ENCODE measurements around the gene IL17RC.
"Not testable (repeated sequence)": the region's sequence is repeated elsewhere in the genome, so short reads cannot be mapped to it uniquely, and the experiment has no call there.

Gene IL17RC

DNA sequence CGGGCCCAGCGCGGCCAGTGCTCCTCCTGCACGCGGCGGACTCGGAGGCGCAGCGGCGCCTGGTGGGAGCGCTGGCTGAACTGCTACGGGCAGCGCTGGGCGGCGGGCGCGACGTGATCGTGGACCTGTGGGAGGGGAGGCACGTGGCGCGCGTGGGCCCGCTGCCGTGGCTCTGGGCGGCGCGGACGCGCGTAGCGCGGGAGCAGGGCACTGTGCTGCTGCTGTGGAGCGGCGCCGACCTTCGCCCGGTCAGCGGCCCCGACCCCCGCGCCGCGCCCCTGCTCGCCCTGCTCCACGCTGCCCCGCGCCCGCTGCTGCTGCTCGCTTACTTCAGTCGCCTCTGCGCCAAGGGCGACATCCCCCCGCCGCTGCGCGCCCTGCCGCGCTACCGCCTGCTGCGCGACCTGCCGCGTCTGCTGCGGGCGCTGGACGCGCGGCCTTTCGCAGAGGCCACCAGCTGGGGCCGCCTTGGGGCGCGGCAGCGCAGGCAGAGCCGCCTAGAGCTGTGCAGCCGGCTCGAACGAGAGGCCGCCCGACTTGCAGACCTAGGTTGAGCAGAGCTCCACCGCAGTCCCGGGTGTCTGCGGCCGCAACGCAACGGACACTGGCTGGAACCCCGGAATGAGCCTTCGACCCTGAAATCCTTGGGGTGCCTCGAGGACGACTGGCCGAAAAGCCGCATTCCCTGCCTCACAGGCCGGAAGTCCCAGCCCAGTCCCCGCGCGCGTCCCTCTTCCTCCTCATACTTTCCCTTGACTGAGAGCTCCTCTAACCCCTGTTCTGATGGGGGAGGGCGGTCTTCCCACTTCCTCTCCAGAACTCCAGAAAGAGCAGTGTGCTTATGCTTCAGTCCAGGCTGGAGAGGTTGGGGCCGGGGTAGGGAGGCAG is 1.4 kb upstream of the IL17RC start:
- DNase-seq = no peak

DNA sequence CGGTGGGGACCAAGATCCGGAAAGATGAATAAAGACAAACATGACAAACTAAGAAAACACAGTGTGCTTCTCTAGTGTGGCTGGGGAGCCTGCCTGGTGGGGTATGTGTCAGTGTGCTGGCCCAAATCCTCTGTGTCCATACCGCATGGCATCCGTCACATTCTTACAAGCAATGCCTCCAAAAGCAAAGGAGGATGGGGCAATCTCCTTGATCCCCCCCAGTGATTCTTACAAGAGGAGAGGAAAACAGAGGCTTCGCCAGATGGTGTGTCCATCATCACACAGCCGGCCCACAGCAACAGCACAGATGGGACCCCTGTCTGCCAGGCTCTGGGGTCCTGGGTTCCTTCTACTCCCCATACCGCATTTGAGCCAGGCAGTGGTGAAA is 558 bp upstream of the IL17RC start:
- no peak for DNase-seq

DNA sequence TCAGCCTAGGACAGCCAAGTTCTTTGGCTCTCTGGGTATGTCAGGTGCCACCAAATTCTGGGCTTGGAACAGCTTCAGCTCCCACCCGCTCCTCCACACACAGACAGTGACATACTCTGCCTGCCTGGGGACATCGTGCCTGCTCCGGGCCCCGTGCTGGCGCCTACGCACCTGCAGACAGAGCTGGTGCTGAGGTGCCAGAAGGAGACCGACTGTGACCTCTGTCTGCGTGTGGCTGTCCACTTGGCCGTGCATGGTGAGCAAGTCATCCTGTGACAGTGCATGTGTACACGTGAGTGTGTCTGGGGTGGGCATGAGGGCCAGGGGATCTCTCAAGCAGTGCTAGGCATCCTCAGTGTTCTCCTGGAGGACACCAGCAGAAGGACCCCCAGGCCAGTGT is 922 bp downstream of the IL17RC start:
- no peak for DNase-seq

DNA sequence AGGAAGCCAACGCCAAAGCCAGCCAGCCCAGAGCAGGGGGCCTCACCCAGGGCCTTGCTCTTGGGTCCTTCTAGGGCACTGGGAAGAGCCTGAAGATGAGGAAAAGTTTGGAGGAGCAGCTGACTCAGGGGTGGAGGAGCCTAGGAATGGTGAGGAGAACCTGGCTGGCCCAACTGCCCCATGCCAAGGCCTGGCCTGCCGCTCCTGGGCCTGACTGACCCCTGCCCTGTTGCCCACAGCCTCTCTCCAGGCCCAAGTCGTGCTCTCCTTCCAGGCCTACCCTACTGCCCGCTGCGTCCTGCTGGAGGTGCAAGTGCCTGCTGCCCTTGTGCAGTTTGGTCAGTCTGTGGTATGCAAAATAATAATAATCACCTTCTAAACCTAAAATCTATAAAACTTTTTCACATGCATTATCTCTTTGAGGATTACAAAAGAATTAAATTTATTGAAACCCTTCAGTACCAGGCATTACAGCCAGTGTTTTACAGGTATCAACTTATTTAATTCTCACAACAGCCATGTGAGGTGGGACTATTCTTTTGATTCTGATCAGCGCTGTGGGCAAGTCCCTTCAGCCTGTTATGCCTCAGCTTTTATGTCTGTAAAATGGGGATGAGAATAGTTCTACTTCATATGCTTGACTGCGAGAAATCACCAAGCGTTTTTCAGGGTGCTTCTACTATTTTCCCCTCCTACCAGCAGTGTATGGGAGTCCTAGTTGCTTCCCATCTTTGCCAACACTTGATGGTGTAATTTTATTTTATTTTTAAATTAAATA is 1.6 kb downstream of the IL17RC start:
- DNase-seq = no peak

DNA sequence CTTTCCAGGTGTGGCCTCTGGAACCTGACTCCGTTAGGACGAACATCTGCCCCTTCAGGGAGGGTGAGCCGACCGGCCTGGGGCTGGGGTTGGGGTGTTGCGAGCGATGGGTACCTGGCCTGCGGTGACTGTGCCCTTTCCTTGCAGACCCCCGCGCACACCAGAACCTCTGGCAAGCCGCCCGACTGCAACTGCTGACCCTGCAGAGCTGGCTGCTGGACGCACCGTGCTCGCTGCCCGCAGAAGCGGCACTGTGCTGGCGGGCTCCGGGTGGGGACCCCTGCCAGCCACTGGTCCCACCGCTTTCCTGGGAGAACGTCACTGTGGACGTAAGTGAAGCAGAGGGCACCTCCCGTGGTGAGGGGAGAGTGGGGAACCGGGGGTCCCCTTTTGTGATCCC is 11.3 kb downstream of the IL17RC start:
- no peak for DNase-seq

DNA sequence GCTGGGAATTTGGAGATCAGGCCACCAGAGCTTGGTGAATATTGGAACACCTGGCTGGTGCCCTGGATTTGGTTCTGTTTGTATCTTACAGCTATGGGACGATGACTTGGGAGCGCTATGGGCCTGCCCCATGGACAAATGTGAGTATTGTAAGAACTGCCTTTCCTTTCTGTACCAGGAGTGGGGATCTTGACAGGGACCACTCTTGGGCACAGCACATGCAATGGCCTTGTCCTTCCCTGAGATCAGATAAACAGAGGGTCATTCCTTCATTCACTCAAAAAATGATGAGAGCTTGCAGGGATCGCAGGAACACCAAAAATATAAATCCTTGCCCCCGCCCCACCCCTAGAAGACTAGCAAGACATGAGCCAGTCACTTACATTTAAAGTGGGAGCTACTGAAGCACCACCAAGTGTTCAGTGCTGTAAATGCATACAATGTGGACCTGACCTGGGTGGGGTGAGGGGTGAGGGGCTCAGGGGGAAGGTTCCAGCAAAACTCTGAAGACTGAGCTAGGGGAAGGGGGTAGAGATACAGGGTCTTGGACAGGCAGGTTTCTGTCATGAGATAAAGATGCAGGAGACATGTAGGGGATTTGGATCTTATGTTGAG is 14.0 kb downstream of the IL17RC start:
- peak; percentile 20 for DNase-seq

DNA sequence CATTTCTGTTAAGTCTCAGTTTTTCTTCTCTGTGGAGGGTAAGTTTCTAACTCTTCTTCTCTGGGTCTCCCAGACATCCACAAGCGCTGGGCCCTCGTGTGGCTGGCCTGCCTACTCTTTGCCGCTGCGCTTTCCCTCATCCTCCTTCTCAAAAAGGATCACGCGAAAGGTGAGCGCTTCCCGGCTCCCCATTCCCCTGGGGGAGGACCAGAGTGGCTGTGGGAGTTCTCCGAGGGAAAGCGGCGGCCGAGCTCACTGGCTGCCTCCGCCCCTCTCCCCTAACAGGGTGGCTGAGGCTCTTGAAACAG is 15.6 kb downstream of the IL17RC start:
- DNase-seq = no peak

DNA sequence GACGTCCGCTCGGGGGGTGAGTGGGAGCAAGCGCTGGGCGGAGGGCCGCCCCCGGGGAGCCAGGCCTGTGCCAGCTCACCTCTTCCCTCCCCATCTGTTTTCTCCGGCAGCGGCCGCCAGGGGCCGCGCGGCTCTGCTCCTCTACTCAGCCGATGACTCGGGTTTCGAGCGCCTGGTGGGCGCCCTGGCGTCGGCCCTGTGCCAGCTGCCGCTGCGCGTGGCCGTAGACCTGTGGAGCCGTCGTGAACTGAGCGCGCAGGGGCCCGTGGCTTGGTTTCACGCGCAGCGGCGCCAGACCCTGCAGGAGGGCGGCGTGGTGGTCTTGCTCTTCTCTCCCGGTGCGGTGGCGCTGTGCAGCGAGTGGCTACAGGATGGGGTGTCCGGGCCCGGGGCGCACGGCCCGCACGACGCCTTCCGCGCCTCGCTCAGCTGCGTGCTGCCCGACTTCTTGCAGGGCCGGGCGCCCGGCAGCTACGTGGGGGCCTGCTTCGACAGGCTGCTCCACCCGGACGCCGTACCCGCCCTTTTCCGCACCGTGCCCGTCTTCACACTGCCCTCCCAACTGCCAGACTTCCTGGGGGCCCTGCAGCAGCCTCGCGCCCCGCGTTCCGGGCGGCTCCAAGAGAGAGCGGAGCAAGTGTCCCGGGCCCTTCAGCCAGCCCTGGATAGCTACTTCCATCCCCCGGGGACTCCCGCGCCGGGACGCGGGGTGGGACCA is 16.1 kb downstream of the IL17RC start:
- peak; percentile 85 for DNase-seq

DNA sequence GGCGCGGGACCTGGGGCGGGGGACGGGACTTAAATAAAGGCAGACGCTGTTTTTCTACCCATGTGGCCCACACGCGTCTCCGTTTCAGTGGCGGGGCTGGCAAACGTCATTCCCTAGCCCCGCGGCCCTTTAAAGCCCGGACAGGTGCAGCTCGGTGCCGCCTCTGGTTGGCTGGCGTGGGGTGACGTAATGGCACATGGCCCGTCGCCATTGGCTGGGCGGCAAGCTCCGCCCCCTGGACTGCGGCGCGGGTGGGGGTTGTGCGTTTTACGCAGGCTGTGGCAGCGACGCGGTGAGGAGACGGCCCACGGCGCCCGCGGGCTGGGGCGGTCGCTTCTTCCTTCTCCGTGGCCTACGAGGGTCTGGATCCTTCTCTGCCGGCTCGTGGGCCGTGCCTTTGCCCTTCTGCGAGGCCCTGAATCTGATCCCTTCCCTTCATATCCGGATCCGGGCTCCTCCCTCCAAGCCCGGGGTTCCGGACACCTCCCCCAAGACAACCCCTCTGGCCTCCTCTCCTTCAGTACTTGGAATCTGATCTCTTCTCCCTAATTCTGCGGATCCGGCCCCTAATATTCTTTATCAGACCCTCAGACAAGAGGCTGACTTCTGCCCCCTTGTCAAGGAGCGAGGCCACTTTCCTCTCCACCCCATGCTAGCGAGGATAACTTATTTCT is 16.8 kb downstream of the IL17RC start, which contains the start of gene CRELD1:
TSS of gene CRELD1 (plus strand) at position 274 of the 674 bp plus-strand sequence. CDS start 605 bp downstream, outside the sequence.
- peak; percentile 93 for DNase-seq

DNA sequence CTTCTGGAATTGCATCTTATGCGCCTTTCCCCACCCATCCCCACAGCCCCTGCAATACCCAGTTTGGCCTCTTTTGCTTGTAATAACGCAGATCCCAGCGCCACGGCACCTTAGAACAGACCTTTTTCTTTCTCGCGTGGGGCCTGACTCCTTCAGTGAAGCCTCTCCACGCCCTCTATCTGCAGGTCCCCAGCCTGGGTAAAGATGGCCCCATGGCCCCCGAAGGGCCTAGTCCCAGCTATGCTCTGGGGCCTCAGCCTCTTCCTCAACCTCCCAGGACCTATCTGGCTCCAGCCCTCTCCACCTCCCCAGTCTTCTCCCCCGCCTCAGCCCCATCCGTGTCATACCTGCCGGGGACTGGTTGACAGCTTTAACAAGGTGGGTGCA is 17.3 kb downstream of the IL17RC start:
- DNase-seq = no peak

DNA sequence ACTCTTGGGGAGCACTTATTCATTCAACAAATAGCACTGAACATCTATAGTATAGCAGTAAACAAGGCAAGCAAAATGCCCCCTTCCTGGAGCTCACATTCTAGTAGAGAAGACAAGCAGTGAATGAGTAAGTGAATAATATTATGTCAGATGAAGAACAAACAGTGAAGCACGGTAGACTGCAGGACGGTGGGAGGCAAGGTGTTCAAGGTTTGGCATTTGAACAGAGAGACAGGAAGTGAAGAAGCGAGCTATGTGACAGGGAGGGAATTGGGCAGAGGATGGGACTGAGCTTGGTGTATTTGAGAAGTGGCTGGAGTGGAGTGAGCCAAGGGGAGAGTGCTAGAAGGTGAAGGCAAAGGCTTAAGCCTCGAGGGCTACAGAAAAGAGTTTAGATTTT is 18.1 kb downstream of the IL17RC start:
- DNase-seq = no peak

DNA sequence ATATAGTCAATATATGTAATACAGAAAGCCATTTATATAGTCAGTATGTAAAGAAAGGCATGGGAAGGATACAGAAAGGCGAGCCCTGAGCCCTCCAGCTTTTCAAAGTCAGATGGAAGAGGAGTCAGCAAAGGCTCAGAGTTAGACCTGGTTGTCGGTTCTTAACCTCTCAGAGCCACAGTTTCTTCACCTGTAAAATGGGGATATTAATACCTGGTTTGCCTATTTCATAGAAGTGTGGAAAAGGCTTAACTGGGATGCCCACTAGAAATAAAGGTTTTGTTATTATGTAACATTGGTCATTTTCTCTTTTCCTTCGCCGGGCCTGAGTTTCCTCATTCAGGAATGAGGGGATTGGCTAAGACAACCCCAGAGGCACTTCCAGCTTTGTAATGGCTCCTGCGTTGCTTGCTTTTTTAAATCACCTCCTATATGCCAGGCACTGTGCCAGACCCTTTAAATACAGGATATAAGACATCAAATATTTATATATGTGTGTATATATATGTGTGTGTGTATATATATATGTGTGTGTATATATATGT is 19.1 kb downstream of the IL17RC start:
- no peak for DNase-seq

DNA sequence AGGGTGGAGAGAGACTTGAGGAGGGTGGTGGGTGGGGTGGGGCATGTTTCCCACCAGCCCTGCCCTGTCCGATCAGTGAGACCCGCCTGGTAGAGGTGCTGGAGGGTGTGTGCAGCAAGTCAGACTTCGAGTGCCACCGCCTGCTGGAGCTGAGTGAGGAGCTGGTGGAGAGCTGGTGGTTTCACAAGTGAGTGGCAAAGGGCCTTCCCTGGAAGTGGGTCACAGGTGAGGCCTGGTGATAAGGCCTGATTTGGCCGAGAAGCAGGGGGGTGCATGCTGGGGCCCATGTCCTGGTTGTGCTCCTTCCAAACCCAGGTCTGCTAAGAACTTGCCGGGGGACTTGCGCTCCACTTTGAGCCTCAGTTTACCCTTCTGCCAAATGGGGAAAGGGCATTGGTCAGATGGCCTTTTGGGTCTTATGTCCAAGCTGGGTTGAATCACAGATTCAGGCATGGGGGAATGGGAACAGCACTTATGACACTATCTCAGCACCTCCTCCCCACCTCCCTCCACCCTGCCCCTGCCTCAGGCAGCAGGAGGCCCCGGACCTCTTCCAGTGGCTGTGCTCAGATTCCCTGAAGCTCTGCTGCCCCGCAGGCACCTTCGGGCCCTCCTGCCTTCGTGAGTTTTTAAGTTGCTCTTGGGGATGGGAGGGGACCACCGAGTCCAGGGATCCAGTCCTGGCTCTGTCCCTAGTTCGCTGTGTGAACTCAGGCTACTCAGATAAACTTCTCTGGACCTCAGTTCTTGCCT is 20.8 kb downstream of the IL17RC start:
- DNase-seq = no peak

DNA sequence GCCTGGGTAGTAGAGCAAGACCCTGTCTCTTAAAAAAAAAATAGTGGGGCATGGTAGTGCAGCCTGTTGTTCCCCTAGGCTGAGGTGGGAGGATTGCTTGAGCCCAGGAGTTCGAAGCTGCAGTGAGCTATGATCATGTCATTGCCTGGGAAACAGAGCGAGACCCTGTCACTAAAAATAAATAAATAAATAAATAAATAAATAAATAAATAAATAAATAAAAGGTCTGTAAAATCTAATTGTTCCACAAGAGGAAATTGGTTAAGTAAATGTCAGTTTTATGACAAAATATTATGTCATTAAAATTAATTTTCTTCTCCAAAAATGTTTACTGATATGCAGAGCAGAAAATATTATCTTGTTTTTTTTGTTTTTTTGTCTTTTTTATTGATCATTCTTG is 22.1 kb downstream of the IL17RC start:
- no peak for DNase-seq

DNA sequence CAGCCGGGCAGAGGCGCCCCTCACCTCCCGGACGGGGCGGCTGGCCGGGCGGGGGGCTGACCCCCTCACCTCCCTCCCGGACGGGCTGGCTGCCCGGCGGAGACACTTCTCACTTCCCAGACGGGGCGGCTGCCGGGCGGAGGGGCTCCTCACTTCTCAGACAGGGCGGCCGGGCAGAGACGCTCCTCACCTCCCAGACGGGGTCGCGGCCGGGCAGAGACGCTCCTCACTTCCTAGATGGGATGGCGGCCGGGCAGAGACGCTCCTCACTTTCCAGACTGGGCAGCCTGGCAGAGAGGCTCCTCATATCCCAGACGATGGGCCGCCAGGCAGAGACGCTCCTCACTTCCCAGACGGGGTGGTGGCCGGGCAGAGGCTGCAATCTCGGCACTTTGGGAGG is 23.0 kb downstream of the IL17RC start:
- DNase-seq = not testable (repeated sequence)

DNA sequence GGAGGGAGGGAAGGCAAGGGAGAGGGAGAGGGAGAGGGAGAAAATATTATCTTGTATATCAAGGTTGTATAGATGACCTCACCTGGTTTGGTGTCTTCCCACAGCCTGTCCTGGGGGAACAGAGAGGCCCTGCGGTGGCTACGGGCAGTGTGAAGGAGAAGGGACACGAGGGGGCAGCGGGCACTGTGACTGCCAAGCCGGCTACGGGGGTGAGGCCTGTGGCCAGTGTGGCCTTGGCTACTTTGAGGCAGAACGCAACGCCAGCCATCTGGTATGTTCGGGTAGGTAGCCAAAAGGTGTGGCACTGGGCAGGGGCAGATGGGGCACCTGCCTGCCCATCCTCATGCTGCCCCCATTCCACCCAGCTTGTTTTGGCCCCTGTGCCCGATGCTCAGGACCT is 23.8 kb downstream of the IL17RC start:
- no peak for DNase-seq

DNA sequence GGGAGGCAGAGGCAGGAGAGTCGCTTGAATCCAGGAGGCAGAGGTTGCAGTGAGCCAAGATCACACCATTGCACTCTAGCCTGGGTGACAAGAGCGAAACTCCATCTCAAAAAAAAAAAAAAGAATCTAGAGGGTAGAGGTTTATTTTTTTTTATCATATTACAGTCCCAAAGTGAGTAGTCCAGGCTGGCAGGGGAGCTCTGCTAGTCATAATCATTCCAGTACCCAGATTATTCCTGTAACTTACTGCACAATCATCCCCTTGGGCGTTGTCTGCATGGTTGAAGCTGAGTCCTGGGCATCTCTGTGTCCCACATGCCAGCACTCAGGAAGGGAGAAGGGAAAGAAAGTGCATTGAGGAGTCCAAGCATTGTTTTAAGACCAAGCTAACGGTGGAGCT is 25.3 kb downstream of the IL17RC start:
- DNase-seq = no peak

DNA sequence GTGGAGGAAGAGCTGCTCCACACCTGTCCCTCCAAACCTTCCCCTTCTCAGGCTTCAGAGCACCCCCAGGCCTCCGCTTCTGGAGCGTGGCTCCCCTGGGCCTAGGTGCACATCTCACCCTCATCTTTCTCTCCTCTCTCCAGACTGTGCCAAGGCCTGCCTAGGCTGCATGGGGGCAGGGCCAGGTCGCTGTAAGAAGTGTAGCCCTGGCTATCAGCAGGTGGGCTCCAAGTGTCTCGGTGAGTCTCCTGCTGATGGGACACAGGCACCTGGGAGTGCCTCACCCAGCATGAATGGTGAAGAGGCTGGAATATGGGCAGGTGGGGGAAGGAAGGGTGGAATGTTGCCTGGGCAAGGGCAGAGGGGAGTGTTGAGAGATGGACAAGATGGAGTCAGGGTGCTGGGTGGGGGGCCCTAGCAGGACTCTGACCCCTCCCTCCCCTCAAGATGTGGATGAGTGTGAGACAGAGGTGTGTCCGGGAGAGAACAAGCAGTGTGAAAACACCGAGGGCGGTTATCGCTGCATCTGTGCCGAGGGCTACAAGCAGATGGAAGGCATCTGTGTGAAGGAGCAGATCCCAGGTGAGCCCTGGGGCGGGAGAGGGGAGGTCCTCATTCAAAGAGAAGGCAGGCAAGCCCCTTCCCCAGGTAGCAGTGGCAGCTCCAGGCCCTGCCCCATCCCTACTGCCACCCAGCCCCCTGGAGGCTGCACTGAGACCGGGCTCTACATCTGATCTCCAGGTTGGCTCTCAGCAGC is 26.2 kb downstream of the IL17RC start:
- no peak for DNase-seq

DNA sequence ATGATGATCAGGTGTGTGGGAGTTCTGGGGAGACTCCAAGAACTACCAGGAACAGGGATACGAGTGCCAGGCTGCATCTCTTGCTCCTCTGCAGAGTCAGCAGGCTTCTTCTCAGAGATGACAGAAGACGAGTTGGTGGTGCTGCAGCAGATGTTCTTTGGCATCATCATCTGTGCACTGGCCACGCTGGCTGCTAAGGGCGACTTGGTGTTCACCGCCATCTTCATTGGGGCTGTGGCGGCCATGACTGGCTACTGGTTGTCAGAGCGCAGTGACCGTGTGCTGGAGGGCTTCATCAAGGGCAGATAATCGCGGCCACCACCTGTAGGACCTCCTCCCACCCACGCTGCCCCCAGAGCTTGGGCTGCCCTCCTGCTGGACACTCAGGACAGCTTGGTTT is 27.4 kb downstream of the IL17RC start:
- no peak for DNase-seq

DNA sequence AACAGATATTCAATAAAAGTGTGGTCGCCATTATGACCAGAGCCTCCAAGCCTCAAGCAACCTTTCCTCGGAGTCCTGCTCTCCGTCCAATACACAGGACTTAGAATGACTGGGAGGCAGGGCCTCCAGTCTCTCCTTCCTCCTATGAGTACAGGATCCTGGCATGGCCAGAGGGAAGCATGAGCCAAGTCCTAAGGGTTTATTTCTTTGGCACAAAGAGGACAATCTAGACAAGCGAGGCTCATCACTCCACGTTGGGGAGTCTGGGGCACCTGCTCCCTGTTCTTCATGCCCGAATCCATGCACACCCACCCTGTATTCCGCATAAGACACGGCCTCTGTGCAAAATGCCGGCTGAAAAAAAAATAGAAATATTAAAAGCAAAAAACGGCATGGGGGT is 28.5 kb downstream of the IL17RC start:
- no peak for DNase-seq

Measured in GDM1 (cell line).